Kidney epithelial cell (primary cell): Measurements from ENCODE around the gene NRDE2. TPM values are rescaled to one million over a fixed set of nuclear protein-coding genes. Genes with fewer than 3 reads are reported as not detected.
A peak's percentile ranks its signal among the peaks of the same experiment; 100 is the strongest.
"Not testable (repeated sequence)": the region's sequence is repeated elsewhere in the genome, so short reads cannot be mapped to it uniquely, and the experiment has no call there.

Experiments
- DNase-seq: peaks from one replicate; pipeline ENCODE4 v3.0.0-alpha.2; 2010; ENCODE audit warnings: low read depth
- H3K27me3 ChIP-seq: 2 replicates; pipeline ENCODE4 v1.6.0; 2011; ENCODE audit warnings: low read length; ENCODE audit not compliant: control insufficient read depth, insufficient read depth
- H3K36me3 ChIP-seq: 2 replicates; pipeline ENCODE4 v1.5.1; 2011; ENCODE audit warnings: low read length; ENCODE audit not compliant: control insufficient read depth, insufficient read depth
- H3K4me3 ChIP-seq: 2 replicates; pipeline ENCODE4 v1.5.1; 2011; ENCODE audit warnings: low read depth, mild to moderate bottlenecking, control low read depth, low read length
- CTCF ChIP-seq: IDR thresholded peaks from 2 replicates; pipeline ENCODE4 v1.5.1; 2011; ENCODE audit warnings: mild to moderate bottlenecking, moderate library complexity, low read length, control low read depth, inconsistent platforms; ENCODE audit not compliant: insufficient read depth, poor library complexity, severe bottlenecking
- total RNA-seq: library from RNA; depleted of rRNA; stranded (reverse); fragments of >200 nt; gene quantifications from 2 replicates; pipeline ENCODE4 v1.2.3, GENCODE V29; 2015

NRDE2 gene
- total RNA-seq, 1 donor from 2014 or later, result 9.3 TPM

GRCh38 chr14:90263748-90264449, 67.8 kb downstream of the NRDE2 start:
- peaks cover 7% of the 10 kb centered on the region for H3K36me3 ChIP-seq
- no peak overlapping the region for H3K4me3 ChIP-seq
- no peak for DNase-seq
- no peaks in the 10 kb centered on the region for H3K27me3 ChIP-seq
- no peak for TF ChIP-seq CTCF

DNA sequence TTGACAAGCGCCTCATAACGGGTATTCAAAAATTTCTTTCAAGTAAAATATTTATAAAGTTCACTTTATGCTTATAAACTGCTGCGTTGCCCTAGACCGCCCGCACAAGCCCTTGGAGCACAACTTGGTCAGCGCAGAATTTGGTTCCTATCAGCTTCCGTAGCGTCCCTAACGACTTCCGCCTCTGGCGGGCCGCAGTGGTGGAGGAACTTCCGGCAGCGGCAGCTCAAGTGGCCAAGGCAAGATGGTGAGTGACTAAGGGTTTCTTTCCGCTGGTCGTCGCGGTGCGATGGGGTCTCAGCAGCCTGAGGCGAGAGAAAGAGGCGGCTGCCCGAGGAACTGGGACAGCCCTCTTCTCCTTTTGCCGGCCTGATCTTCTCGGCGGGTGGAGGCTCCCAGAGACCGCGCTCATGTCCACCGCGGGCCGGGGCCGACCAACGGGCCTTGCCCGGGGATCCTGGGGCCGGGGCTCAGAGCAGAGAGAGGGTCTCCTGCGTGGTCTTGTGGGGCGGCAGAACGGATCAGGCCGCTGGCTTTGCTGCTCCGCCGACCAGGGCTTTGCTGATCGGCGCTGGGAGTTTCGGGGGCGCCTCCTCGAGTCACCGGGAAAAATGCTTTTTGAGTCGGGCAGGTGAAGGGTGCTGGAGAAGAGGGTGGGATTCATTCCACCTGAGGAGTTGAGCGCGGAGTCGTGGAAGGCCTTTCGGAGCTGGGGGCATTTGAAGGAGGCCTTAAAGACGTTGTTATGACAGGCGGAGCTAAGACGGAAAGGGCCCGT, 75.2 kb downstream of the NRDE2 start, which contains the start of gene PSMC1:
Gene PSMC1 (plus strand): TSS at position 200 of the 778 bp plus-strand sequence. CDS start 45 bp downstream, at position 245.
- Histone ChIP-seq H3K4me3 (peak within 1 kb of the TSS; percentile 83), H3K36me3 (peaks cover 1% of the 10 kb centered on the region), H3K27me3 (no peaks in the 10 kb centered on the region)
- no peak for TF ChIP-seq CTCF
- peak; percentile 82 for DNase-seq

- peak overlapping the region; percentile 83 for H3K4me3 ChIP-seq
- TF ChIP-seq CTCF, result no peak
- no peaks in the 10 kb centered on the region for H3K36me3 ChIP-seq
- H3K27me3 ChIP-seq, result no peaks in the 10 kb centered on the region
- no peak for DNase-seq
These were observed 75.9 kb downstream of the NRDE2 start for GRCh38 chr14:90255871-90256270.

DNA sequence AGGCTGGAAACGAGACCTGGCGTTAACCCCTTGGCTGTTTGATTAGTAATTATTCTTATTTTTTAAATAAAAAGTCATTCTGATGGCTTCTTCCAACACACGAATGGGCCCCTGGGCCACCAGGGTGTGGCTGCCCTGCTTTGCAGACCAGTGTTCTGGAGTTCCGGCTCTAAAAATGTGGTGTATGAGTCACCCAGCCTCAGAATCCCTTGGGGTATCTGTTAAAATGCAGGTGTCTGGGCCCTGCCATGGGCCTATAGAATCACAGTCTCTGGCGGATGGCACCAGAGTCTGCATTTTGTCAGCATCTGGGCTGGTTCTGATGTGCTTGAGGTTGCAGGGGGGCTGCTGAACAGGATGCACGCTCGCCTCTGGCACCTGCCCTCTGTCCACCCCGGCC, 77.9 kb downstream of the NRDE2 start:
- no peak overlapping the region for H3K4me3 ChIP-seq
- DNase-seq, result no peak
- TF ChIP-seq CTCF, result no peak
- no peaks in the 10 kb centered on the region for H3K27me3 ChIP-seq
- H3K36me3 ChIP-seq, result no peaks in the 10 kb centered on the region

DNA sequence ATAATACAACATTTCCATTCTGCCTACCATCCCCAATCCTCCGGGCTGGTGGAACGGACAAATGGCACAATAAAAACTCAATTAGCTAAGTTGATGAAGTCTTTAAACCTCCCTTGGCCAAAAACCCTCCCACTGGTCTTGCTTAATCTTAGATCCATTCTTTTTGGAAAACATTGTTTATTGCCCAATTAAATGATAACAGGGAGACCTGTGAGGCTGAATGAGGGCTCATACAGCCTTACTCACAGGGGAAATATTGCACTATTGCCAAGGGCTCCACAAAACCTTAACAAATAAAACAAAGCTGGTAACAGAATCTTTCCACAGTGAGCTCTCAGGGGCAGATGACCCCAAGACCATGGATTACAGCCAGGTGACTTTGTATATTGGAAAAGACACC, 83.1 kb downstream of the NRDE2 start:
- DNase-seq, result no peak
- H3K36me3 ChIP-seq, result no peaks in the 10 kb centered on the region
- no peak overlapping the region for H3K4me3 ChIP-seq
- H3K27me3 ChIP-seq, result no peaks in the 10 kb centered on the region
- TF ChIP-seq CTCF, result no peak

DNA sequence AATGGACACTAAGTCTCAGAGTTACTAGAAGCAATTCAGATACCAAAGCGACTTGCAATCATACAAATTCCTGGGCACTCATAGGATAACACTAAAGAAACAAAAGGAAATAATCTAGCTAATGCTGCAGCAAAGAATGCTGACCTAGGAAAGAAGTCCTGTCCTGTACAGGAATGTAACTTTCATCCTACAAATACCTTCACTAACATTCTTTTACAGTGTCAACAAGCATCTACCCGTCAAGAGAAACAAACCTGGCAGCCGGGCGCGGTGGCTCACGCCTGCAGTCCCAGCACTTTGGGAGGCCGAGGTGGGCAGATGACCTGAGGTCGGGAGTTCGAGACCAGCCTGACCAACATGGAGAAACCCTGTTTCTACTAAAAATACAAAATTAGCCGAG, 84.3 kb downstream of the NRDE2 start:
- not testable (repeated sequence) for H3K4me3 ChIP-seq, DNase-seq, H3K27me3 ChIP-seq, H3K36me3 ChIP-seq
